HG02678 (cell line): ENCODE data around the gene DHRS12.

Experiments used
- ATAC-seq: cut with Tn5 transposase; IDR thresholded peaks from one replicate; pipeline ENCODE4 v1.9.1; 2021; ENCODE audit warnings: mild to moderate bottlenecking, moderate library complexity; ENCODE audit not compliant: unreplicated experiment

Gene DHRS12, protein sequence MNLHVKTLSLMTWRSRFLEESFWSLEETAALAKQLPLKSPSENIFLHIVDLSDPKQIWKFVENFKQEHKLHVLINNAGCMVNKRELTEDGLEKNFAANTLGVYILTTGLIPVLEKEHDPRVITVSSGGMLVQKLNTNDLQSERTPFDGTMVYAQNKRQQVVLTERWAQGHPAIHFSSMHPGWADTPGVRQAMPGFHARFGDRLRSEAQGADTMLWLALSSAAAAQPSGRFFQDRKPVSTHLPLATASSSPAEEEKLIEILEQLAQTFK

DNA sequence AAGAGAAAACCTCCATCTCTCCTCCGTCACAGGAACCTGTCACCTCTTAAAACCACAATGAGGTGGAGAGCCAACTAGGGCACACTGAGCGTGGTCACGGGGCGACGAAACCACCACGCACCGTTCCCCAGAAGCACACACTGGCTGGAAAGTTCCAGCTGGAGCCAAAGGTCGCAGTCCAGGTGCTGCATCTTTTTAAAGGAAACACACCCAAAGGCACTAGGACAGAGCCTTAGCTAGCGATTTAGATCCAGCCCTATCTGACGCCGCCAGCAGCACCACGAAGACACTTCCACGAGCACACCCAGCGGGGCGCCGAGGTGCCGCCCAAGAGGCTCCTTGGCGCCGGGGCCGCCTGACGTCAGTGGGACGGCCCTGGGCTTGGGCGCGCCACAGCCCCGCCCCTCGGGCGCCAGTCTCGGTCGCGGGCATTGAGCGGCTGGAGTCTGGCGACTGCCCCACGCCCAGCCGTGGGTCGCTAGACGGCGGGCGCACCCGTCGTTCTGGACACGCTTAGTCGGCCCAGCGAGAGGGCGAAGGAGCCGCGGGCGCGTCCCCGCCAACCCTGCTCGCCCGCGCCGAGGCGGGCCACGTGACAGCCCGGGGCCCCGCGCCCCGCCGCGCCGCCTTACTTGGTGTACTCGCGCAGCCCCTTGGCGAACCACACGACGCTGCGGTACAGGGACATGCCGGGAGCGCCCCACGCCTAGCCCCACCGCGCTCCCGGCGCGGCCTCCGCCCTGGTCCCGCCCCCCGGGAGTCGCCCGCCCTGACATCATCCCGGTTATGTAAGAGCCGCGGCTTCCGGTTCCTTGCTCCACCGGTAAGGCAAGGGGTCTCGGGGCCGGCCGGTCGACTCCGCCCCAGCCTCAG lies at the start of gene DHRS12:
Gene DHRS12 (minus strand): TSS at position 742 of the 873 bp plus-strand sequence. CDS start 4,504 bp downstream, outside the sequence.
- peak; percentile 91 for ATAC-seq

DNA sequence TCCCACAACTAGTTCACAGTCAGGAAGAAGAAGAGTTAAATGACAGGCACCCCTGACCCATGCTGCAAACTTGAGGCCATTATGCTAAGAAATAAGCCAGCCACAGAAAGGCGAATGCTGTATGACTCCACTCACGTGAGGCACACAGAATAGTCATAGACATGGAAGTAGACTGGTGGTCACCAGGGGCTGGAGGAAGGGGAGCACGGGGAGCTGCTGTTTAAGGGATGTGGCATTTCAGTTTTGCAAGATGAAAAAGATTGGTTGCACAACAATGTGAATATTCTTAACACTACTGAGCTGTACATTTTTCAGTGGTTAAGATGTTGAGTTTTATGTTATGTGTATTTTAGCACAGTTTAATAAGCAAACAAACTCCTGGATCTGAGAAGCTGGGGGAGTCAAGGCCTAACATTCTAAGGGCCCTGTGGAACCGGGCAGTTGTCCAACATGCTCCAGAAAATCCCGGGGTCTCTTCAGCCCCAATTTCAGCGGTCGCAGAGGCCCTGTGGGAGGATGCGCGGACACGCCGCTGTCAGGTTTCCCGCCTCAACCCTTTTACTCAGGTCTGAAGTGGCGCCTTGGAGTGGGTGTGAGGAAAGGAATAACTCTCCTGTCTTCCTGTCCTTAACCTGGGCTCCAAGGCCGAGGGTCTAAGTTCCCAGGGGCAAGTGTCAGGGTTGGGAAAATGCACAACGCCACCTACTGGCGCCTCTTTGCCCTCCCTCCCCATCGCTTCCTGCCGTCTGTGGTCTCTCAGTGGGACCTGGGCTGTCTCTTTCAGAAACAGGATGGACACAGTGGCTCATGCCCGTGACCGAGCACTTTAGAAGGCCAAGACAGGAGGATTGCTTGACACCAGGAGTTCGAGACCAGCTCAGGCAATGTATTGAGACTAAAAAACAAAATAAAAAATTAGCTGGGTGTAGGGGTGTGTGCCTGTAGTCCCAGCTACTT lies 45.5 kb upstream of the DHRS12 start:
- ATAC-seq = peak; percentile 50

DNA sequence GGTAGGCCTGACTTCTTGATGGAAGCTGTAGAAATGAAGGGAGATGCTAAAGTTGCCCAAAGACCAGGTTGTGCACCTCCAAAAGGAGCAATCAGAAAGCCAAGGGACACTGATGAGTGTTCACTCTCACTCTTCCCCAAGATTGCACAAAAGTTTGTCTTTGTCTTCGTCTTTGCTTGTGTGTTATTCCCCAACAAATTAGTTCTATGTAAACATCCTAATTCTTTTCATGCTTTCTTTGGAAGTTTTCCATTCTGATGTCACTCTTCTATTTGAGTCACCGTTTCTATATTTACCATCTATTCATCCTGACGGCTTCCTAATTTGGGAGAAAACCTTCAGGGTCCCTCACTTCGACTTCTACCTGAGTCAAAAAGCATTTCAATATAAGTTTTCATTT lies 44.7 kb upstream of the DHRS12 start:
- ATAC-seq = no peak

DNA sequence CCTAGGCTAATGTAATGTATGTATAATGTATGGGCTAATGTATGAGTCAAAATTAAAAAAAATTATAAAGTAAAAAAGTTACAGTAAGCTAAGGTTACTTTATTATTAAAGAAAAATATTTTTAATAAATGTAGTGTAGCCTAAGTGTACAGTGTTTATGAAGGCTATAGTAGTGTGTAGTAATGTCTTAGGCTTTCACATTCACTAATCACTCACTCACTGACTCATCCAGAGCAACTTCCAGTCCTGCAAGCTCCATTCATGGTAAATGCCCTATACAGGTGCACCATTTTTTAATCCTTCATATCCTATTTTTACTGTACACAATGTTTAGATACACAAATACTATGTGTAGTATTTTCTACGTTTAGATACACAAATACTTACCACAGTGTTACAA lies 42.8 kb upstream of the DHRS12 start:
- no peak for ATAC-seq

DNA sequence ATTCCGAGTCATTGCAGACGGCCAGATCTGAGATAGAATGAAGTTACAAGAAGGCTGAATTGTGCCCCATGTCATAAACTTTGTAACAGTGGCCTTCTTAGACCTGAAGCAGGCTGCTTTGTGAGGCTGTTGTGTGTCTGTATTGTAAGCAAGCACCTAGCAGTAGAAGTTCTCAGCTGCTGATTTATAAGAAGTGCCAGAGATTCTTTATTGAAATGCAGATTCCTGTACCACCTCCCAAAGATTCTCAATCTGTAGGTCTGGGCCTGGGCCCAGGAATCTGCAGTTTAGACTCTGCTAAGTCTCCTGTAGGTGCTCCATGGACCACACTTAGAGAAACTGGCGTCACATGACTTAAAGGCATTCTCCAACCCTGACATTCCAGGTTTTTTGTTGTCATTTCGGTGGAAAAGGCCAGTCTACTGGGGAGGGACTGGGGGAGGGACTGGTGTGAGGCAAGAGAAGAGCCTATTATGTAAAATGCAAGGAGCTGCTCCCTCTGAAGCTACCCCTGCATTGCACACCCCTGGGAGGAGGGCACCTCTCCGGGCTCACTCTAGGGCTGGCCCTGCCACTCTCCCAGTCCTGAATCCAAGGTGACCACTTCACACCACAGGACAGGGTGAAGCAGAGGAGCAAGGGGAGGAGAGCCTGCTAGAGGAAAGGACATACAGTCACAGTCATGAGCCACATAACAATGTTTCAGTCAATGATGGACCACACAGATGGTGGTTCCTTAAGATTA lies 41.8 kb upstream of the DHRS12 start:
- no peak for ATAC-seq

DNA sequence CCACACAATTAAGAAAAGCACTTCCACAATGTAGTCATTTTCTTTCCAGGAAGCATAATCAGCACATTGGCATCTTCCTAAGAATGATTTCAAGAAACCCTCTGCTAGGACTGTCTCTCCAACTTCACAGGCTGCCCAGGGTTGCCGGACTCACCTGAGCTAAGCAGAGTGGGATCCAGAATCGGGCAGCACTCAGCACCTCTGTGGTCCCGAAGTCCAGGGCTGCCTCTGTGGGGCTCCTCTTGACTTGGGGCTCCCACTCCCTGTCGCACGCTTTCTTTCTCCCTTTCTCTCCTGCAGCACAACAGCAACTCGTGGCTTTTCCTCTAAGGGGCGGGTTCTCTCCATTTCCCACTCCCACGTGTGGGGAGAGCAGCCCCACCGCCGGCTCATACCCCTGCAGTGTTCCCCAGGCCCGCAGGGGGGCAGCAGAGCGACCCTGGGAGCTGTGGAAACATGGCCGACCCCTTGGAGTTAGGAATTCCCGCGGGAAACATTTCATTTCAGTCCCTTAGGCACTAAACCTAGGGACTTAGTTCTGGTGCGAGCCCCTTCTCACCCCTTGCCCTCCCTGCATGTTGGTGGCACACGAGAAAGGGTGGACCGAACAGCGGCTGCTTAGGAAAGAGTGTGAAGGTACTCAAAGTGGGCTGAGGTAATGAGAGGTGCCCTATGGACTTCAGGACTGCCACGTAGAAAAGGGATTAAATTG lies 41.1 kb upstream of the DHRS12 start, which contains the start of gene TMEM272:
Gene TMEM272 (minus strand): TSS at position 316 of the 712 bp plus-strand sequence. CDS start 6,647 bp downstream, outside the sequence.
- ATAC-seq = no peak

DNA sequence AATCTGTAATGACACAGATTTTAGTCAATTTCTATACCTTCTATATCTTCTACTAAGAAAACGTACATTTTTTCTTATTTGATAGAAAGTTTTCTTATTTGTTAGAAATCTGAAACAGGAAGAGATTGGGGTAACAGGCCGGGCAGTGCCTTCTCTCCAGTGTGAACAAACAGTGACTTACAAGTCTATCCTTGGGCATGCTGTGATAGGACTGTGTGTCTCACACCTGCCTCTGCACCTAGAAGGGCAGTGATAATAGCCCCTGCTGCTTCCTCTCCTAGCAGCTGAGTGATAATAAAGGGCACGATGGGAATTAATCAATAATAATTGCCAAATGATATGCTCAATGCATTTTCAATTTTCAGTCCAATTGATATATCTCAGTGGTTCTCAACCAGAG lies 39.6 kb upstream of the DHRS12 start:
- ATAC-seq = no peak

DNA sequence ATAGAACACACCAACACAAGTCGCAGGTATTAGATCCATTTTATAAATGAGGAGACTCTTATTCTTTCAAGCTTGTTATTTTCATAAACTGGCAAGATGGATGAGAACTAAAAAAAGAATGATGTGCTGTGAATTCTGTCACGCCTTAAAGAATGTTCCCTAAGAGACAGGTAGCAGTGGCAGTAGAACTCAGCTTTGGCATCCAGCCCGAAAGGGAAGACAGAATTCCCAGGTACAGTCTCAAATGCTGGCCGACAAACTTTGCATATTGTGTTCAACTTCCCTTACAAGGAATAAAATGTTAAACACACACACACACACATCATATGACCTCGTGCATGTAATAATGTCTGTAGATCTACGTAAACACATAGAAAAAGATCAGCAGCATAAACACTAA lies 37.8 kb upstream of the DHRS12 start:
- ATAC-seq = no peak

DNA sequence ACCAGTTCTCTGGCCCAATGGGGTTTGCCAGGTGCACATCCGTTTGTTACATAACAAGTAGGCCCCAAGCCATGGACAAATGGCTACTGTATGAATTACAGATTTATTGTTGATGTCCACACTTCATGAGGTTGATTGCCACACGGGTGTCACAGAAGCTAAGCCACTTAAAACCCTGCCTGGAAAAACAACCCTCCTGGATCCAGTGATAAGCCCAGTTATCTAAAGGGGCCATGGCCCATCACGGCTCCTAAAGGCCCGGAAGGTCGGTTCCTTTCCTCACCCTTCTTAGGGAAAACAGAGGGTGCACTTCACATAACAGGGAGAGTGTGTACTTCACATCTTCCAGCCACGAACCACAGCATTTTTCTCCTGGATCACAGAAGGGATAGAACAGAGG lies 37.0 kb upstream of the DHRS12 start:
- ATAC-seq = no peak

DNA sequence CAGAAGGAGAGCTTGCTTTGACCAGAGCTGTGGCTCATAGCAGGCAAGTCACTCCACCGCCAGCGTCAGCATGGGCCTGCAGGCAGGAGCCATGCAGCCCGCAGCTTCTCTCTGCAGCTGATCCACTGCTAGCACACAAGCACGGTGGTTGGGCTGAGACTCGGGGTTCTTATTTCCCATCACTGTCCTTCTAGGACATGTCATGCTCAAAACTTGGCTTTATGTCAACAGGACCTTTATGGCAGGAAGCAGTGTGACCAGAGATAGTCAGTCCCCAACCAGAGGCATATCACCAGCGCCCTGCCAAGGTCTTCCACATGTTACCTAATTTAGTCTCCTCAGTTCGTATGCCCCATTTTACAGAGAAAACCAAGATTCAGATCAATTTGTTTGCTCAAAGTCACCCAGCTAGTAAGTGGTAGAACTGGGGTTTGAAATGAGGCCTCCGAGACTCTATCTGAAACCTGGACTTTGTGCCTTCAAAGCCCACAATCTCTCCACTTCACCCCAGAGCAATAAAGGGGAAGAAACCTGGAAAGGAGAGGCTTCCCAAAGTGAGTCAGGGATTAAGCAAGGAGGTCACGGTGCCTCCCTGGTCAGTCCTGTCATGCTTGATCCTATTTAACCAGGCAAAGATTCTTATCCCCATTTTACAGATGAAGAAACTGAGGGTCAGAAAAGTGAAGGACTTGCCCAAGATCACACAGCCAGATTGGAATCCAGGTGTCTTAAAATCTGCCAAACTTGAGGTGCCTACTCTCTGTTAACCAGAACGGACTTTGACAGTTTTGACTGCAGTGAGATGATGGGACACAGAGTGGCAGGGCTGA lies 36.0 kb upstream of the DHRS12 start:
- no peak for ATAC-seq

DNA sequence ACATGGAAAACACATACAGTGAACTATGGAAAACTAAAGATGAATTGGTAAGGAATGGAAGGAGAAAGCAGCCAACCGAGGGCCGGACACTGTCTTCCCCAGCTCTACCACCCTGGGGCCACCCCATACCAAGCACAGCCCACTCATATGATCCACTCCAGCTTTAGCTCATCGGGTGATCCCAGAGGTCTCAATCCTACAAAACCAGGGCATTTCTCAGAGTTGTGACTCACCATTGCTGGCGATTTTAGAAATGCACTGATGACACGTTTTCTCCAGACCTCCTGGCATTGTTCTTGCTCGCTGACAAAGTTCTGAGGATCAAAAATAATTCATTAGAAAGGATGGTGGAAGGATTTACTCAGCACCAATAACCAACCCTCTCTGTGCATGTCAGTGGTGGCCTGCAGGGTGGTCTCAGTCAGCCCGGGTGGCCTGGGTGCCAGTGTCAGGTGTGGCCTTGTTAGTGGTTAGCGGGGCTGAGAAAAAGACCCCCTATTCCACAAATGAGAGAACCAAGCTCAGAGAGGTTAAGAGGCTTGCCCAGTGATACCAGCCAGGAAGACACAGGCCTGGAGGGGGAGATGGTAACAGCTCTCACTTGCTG lies 34.4 kb upstream of the DHRS12 start:
- no peak for ATAC-seq

DNA sequence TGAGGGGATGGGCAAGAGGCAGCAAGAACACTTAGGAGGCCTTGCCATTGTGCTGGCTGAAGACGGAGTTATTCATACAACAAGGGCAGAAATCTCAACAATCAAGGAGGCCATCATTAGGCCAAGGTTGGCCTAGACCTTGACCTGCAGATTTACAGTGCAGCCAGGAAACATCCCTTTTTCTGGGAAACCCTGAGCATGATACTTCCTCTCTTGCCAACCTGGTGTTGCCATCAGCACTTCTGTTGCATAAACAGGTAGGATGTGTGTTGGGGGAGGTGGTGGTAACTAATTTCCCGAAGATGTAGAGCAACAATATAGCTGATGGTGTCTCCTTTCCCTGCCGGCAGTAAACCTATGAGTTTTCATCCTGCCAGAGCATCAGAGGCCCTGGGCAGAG lies 33.1 kb upstream of the DHRS12 start:
- ATAC-seq = no peak

DNA sequence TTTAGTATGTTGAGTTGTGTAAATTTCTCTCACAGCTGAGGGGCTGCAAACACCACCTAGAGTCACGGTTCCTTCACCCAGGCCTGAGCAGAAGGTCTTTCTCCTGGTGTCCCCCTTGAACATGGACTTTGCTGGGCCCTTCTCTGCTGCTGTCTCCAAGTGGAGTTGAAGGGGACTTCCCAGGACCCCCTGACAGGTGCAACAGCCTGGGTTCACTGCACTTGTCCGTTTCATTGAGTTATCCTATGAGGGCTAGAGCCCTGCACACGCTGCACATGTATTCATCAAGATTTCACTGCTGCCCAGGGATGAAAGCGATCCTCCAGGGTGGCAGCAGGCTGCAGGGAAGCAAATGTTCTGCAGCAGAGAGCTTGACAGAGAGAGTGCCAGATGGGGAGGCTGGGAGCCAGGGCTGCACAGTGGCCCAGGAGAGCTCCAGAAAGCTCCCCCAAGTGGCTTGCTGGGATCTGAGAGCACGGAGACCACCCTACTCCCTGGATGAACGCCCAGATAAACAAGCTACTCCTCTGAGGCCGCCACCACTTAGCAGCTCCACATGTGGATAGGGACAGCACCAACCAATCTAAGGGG lies 30.7 kb upstream of the DHRS12 start:
- no peak for ATAC-seq

DNA sequence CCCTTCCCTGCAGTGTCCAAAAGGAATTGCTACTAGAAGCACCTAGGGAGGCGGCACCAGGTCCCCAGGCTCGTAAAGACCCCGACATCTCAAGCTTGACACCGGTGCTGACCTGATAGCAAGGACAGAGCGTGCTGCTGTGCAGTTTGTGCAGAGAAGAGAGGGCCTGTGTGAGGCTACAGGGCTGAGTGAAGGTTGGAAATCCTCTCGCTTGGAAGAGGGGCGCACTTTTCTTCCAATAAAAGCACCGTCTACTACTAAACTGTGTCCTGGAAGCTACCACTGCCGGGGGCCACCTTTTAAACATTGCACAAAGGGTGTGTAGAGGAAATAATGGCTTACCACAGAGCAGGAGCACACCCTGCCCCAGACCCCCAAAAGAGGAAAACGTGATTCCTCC lies 30.0 kb upstream of the DHRS12 start:
- ATAC-seq = no peak

DNA sequence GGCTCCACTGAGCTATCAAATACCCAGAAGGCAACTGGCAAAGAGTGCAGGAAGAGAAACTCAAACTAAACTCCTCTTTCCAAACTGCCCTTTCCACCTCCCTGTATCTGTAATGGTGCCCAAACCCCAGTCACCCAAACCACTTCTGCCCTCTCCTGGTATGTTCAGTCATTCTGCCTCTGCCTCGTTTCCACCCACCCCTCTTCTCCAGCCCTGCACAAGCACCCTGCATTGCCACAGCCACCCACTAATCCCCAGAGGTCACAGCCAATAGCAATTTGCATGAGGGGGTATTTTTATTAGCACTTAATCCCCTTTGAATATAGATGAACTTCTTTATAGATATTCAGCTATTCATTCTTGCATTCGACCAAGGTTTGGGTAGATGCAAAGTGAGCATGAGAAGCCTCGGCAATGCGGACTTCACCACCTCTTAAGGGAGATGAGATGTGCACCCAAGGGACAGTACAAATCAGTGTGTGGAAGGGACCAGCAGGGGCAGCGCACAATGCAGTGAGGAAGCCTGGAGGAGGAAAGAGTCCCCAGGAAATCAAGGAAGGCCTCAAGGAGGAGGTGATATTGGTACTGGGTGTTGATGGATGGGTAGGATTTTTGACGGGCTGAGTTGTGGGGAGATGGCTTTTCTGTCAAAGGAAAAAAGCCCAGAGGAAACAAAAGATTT lies 28.6 kb upstream of the DHRS12 start:
- peak; percentile 81 for ATAC-seq

DNA sequence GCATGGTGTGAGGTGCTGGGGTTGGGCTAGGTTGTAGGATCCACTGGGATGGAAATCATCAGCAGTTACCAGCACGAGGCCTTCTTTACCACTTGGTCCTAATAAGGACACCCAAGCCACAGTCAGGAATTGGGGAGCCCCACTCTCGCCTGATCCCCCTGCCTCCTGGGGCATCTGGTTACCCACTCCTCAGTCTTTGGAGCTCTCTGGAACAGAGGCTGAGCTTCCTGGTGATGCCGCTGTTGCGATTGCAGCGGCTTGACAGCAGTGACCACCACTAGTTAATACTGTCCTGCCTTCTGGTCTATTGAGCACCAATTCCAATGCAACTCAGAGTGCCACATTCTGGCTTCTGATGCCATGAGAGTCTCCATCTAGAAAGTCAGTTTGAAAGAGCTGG lies 27.6 kb upstream of the DHRS12 start:
- ATAC-seq = no peak

DNA sequence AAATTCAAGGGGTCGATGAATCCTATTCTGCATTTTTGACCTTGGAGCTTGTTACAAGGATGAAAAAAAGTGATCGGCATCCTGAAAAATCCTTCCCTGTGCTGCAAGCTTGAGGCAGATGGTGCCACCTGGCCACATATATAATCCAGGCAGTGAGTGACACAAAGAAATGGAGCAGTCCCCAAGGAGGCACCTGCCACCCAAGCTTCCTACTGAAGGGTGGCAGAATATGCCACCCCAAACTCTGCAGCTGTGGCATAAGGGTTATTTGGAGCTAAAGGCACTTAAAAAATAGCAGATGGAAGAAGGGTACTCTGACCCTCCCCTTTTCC lies 25.6 kb upstream of the DHRS12 start:
- no peak for ATAC-seq
